ENCODE measurements around the gene EDNRA. TPM values are rescaled to one million over a fixed set of nuclear protein-coding genes. Genes with fewer than 3 reads are reported as not detected.

The EDNRA gene
- total and polyA plus RNA-seq, 2 of the 4 experiments (the other 2 are of a cell fraction) = 3.8 to 6.5 TPM

GRCh38 chr4:147547314-147548056, 66.6 kb downstream of the EDNRA start:
- Histone ChIP-seq H4K5ac (ENCODE audit: low read depth, low read length) (peak overlapping the region; percentile 93), H2BK15ac (ENCODE audit: low read depth, low read length) (peak overlapping the region; percentile 71; the same call in 2 of the 3 replicates), H3K36me3 (ENCODE audit: control insufficient read depth, insufficient read depth, low read length) (no peaks in the 10 kb centered on the region; the same call in 1 of the 2 replicates), H2AK5ac (ENCODE audit: low read depth, low read length) (peak overlapping the region; percentile 70), H3K23ac (ENCODE audit: low read depth, low read length) (peak overlapping the region; percentile 88; the same call in 1 of the 2 replicates), H3K4me1 (ENCODE audit: control insufficient read depth, insufficient read depth, low read length) (peaks cover 23% of the 10 kb centered on the region), H2BK5ac (ENCODE audit: low read depth, low read length, poor library complexity, severe bottlenecking) (peak overlapping the region; percentile 99), H3K27ac (ENCODE audit: insufficient read depth, low read length) (peak overlapping the region; percentile 83), H4K8ac (ENCODE audit: low read depth in 2 of 2, low read length in 2 of 2) (peak overlapping the region; percentile 62 to 88), H3K9me1 (ENCODE audit: insufficient read depth, low read length) (peaks cover 10% of the 10 kb centered on the region; the same call in 1 of the 2 replicates), H4K91ac (ENCODE audit: insufficient read depth, low read depth, low read length) (peak overlapping the region; percentile 94), H3K9ac (ENCODE audit: low read depth, low read length) (peak overlapping the region; percentile 37; the same call in 1 of the 2 replicates), H4K20me1 (ENCODE audit: insufficient read depth, low read length) (no peaks in the 10 kb centered on the region), H2BK120ac (ENCODE audit: low read depth, low read length) (peak overlapping the region; percentile 89), H2AFZ (replicated peaks; ENCODE audit: low read length, poor library complexity) (peak overlapping the region; percentile 74), H3K56ac (ENCODE audit: extremely low read depth, insufficient read depth, low read length) (peak overlapping the region; percentile 29), H3K4ac (ENCODE audit: low read depth, low read length) (peak overlapping the region; percentile 87), H3K4me2 (ENCODE audit: low read depth, low read length) (peak overlapping the region; percentile 33; the same call in 1 of the 2 replicates), H2AK9ac (replicated peaks; ENCODE audit: low read depth, low read length, poor library complexity) (no peak overlapping the region), H3K4me3 (ENCODE audit: insufficient read depth, low read depth, low read length) (no peak overlapping the region), H2BK20ac (ENCODE audit: low read depth, low read length) (peak overlapping the region; percentile 80), H3K9me3 (ENCODE audit: control insufficient read depth, insufficient read depth, low read length) (no peaks in the 10 kb centered on the region), H3K79me1 (ENCODE audit: low read depth in 1 of 2, low read length in 2 of 2) (peaks cover 0 to 8% of the 10 kb centered on the region in 2 experiments; a peak in 2 of 4 replicates), H3K27me3 (ENCODE audit: control insufficient read depth, insufficient read depth, low read length) (no peaks in the 10 kb centered on the region), H3K18ac (ENCODE audit: low read depth, low read length) (peak overlapping the region; percentile 84), H3K14ac (replicated peaks; ENCODE audit: low read depth, low read length) (peak overlapping the region; percentile 75; the same call in 1 of the 2 replicates)
- ChIA-PET CTCF (interaction anchor here (1.5 kb wide), 1 partner anchor 10 kb away, joined by 4 read pairs; no protein-coding TSS in a partner anchor), POLR2A (ENCODE audit: unreplicated experiment) (interaction anchor here (0.6 kb wide), 1 partner anchor 9 kb away, joined by 4 read pairs; no protein-coding TSS in a partner anchor)
- in situ Hi-C loops (cut with MboI; ENCODE audit: low sequenced_read_pairs) = no loop called here
- WGBS, 2 experiments (ENCODE audit: extremely low coverage in 2 of 2, insufficient read length in 1 of 2) = no CpG with 5 or more reads among the region's 4 CpGs
- dilution Hi-C loops (cut with HindIII; ENCODE audit: low sequenced_read_pairs, unreplicated experiment) = no loop called here
- ATAC-seq (ENCODE audit: low read depth) = peak; percentile 32
- intact Hi-C loops (cut with micrococcal nuclease) = no loop called here
- no TSS peak for BruUV-seq (replicated peaks)
- DNase-seq = peak; percentile 88
- TF ChIP-seq MAZ (IDR thresholded peaks at IDR 0.05; ENCODE audit: borderline replicate concordance, low read depth, low read length) = no peak
- TF ChIP-seq SMC3 (IDR thresholded peaks at IDR 0.05; ENCODE audit: low read depth, low read length) = no peak; the same call in 1 of the 2 replicates
- no peak for TF ChIP-seq MXI1 (IDR thresholded peaks at IDR 0.05; ENCODE audit: borderline replicate concordance, low read depth, low read length)
- no peak for TF ChIP-seq RCOR1 (IDR thresholded peaks at IDR 0.05; ENCODE audit: insufficient replicate concordance, low read length)
- TF ChIP-seq CEBPB (IDR thresholded peaks at IDR 0.05; ENCODE audit: low read depth, low read length) = peak; percentile 95
- peak; percentile 24 for TF ChIP-seq RAD21 (IDR thresholded peaks at IDR 0.05; ENCODE audit: low read length)
- 0 out of 2 replicates have a peak, but pooled peaks have one; percentile 6 for TF ChIP-seq POLR2A (IDR thresholded peaks at IDR 0.05; ENCODE audit: low read depth, low read length)
- TF ChIP-seq ELK1 (IDR thresholded peaks at IDR 0.05; ENCODE audit: borderline replicate concordance, low read depth, low read length) = no peak
- no peak for TF ChIP-seq NFE2L2 (IDR thresholded peaks at IDR 0.05; ENCODE audit: low read depth, low read length)
- TF ChIP-seq USF2 (IDR thresholded peaks at IDR 0.05; ENCODE audit: low read depth, low read length) = no peak
- no peak for TF ChIP-seq CTCF (conservative IDR thresholded peaks at IDR 0.05; ENCODE audit: low read depth, low read length)
- peak; percentile 82 for TF ChIP-seq FOS (IDR thresholded peaks at IDR 0.05; ENCODE audit: low read depth, low read length)
- 0 out of 2 replicates have a peak, but pooled peaks have one; percentile 1 for TF ChIP-seq MAFK (IDR thresholded peaks at IDR 0.05; ENCODE audit: low read depth, low read length)

Data from IMR-90 (cell line).